ENCODE data around the gene ATPAF1. TPM values are rescaled to one million over a fixed set of nuclear protein-coding genes. Genes with fewer than 3 reads are reported as not detected.

Gene ATPAF1
- total RNA-seq, 1 donor from 2014 or later = 79.3 TPM

GRCh38 chr1:46686255-46686654 lies 18.1 kb upstream of the ATPAF1 start:
- H3K36me3 ChIP-seq = peaks cover 21% of the 10 kb centered on the region
- H3K4me1 ChIP-seq = peaks cover 5% of the 10 kb centered on the region
- H2AFZ ChIP-seq (replicated peaks) = no peak overlapping the region
- no peaks in the 10 kb centered on the region for H3K27me3 ChIP-seq
- H3F3A ChIP-seq (ENCODE audit: low read depth) = no peaks in the 10 kb centered on the region
- Mint-ChIP-seq H3K36me3 (peaks cover 5% of the 10 kb centered on the region), H3K27me3 (ENCODE audit: insufficient read depth, low read depth) (no peaks in the 10 kb centered on the region), H3K27ac (no peak overlapping the region), H3K9me3 (no peaks in the 10 kb centered on the region), H3K4me1 (peaks cover 12% of the 10 kb centered on the region), H3K4me3 (no peak overlapping the region)
- H4K20me1 ChIP-seq (ENCODE audit: low read depth) = peaks cover 6% of the 10 kb centered on the region
- no peak for TF ChIP-seq EZH2phosphoT487 (IDR thresholded peaks at IDR 0.05)
- no peak for TF ChIP-seq EZH2 (IDR thresholded peaks at IDR 0.05)
- no peak for TF ChIP-seq CTCF (IDR thresholded peaks at IDR 0.05)
- no peak overlapping the region for H3K4me3 ChIP-seq
- no peaks in the 10 kb centered on the region for H3K79me2 ChIP-seq (ENCODE audit: low read depth)
- no peak overlapping the region for H3K9ac ChIP-seq
- H3K9me3 ChIP-seq (ENCODE audit: low read depth) = no peaks in the 10 kb centered on the region
- H3K4me2 ChIP-seq = no peak overlapping the region
- no peak overlapping the region for H3K27ac ChIP-seq
- no peak for DNase-seq (ENCODE audit: low spot score)

- Mint-ChIP-seq H3K9me3 (no peaks in the 10 kb centered on the region), H3K4me3 (no peak overlapping the region), H3K27me3 (ENCODE audit: insufficient read depth, low read depth) (no peaks in the 10 kb centered on the region), H3K36me3 (peaks cover 5% of the 10 kb centered on the region), H3K4me1 (peaks cover 9% of the 10 kb centered on the region), H3K27ac (no peak overlapping the region)
- Histone ChIP-seq H3F3A (ENCODE audit: low read depth) (no peaks in the 10 kb centered on the region), H3K9ac (no peak overlapping the region), H3K79me2 (ENCODE audit: low read depth) (no peaks in the 10 kb centered on the region), H3K36me3 (peaks cover 28% of the 10 kb centered on the region), H3K4me3 (no peak overlapping the region), H3K9me3 (ENCODE audit: low read depth) (no peaks in the 10 kb centered on the region), H3K27ac (no peak overlapping the region), H3K4me2 (no peak overlapping the region), H2AFZ (replicated peaks) (no peak overlapping the region), H4K20me1 (ENCODE audit: low read depth) (peaks cover 4% of the 10 kb centered on the region), H3K4me1 (peaks cover under 1% of the 10 kb centered on the region), H3K27me3 (no peaks in the 10 kb centered on the region)
- TF ChIP-seq CTCF (IDR thresholded peaks at IDR 0.05) = no peak
- no peak for TF ChIP-seq EZH2phosphoT487 (IDR thresholded peaks at IDR 0.05)
- no peak for TF ChIP-seq EZH2 (IDR thresholded peaks at IDR 0.05)
- no peak for DNase-seq (ENCODE audit: low spot score)
Measured at GRCh38 chr1:46684670-46685069, 16.5 kb upstream of the ATPAF1 start.

DNA sequence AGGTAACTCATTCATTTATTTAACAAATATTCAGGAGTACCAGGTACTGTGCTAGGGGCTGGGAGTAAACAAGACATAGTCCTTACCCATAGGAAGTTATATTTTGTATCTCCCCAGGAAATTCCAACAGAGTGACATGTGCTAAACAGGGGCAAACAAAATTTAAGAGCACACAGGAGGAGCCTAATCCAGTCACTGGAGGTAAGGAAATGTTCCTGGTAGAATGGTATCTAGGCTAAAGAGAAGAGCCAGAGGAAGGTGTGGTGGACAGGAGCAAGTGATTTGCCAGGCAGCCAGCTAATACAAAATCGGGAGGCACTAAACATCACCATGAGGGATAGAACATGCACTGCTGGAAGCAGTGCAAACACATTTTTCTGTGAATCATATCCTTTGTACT lies 13.9 kb upstream of the ATPAF1 start:
- TF ChIP-seq CTCF (IDR thresholded peaks at IDR 0.05) = no peak
- no peak for TF ChIP-seq EZH2 (IDR thresholded peaks at IDR 0.05)
- no peak for TF ChIP-seq EZH2phosphoT487 (IDR thresholded peaks at IDR 0.05)
- H3K4me1 ChIP-seq = peaks cover 9% of the 10 kb centered on the region
- Mint-ChIP-seq H3K36me3 (peaks cover 11% of the 10 kb centered on the region), H3K4me1 (no peaks in the 10 kb centered on the region), H3K9me3 (no peaks in the 10 kb centered on the region), H3K27ac (no peak overlapping the region), H3K4me3 (no peak overlapping the region), H3K27me3 (ENCODE audit: insufficient read depth, low read depth) (no peaks in the 10 kb centered on the region)
- no peaks in the 10 kb centered on the region for H3K79me2 ChIP-seq (ENCODE audit: low read depth)
- peaks cover 4% of the 10 kb centered on the region for H4K20me1 ChIP-seq (ENCODE audit: low read depth)
- peaks cover 32% of the 10 kb centered on the region for H3K36me3 ChIP-seq
- no peak overlapping the region for H3K4me2 ChIP-seq
- no peak overlapping the region for H2AFZ ChIP-seq (replicated peaks)
- H3K9ac ChIP-seq = no peak overlapping the region
- H3K4me3 ChIP-seq = no peak overlapping the region
- no peaks in the 10 kb centered on the region for H3K9me3 ChIP-seq (ENCODE audit: low read depth)
- no peaks in the 10 kb centered on the region for H3K27me3 ChIP-seq
- no peak for DNase-seq (ENCODE audit: low spot score)
- H3K27ac ChIP-seq = no peak overlapping the region
- H3F3A ChIP-seq (ENCODE audit: low read depth) = peaks cover 8% of the 10 kb centered on the region

Measured in neural progenitor cell (in vitro differentiated cells).